SU-DHL-6 (cell line): ENCODE measurements around the gene HOMER2.

ENCODE experiments used
- H2AFZ ChIP-seq: fragments of 200-600 bp; sonication (generic); 2 replicates; pipeline ENCODE4 v1.6.1; 2014; ENCODE audit warnings: low read depth, mild to moderate bottlenecking, moderate library complexity, mixed read lengths, antibody characterized with exemption, low read length; ENCODE audit not compliant: severe bottlenecking
- H3F3A ChIP-seq: fragments of 200-600 bp; shearing (Covaris generic); 2 replicates; pipeline ENCODE4 v1.6.0; 2016; ENCODE audit warnings: antibody characterized with exemption, mild to moderate bottlenecking; ENCODE audit not compliant: insufficient read depth
- H3K27ac ChIP-seq: fragments of 200-600 bp; sonication (generic); 2 replicates; pipeline ENCODE4 v1.5.1; 2016; ENCODE audit warnings: low read depth, mild to moderate bottlenecking, low read length, moderate library complexity, mixed read lengths
- H3K27me3 ChIP-seq: fragments of 200-600 bp; sonication (generic), shearing (Covaris generic); 2 replicates; pipeline ENCODE4 v1.6.0; 2014; ENCODE audit warnings: mild to moderate bottlenecking, low read length
- H3K36me3 ChIP-seq: fragments of 200-600 bp; sonication (generic); 2 replicates; pipeline ENCODE4 v1.6.1; 2014; ENCODE audit warnings: mild to moderate bottlenecking, low read length, mixed read lengths
- H3K4me2 ChIP-seq: fragments of 300-600, 200-600 bp; shearing (Covaris generic), sonication (generic); 2 replicates; pipeline ENCODE4 v1.6.0; 2014; ENCODE audit warnings: low read length, low read depth, mild to moderate bottlenecking; ENCODE audit not compliant: poor library complexity, severe bottlenecking
- H3K4me3 ChIP-seq: fragments of 200-600 bp; sonication (generic); 2 replicates; pipeline ENCODE4 v1.5.1; 2014; ENCODE audit warnings: antibody characterized with exemption, low read length, mild to moderate bottlenecking, mixed read lengths; ENCODE audit not compliant: insufficient read depth, poor library complexity, severe bottlenecking
- H3K79me2 ChIP-seq: fragments of 200-600 bp; sonication (generic); 2 replicates; pipeline ENCODE4 v1.6.1; 2014; ENCODE audit warnings: mild to moderate bottlenecking, low read length, moderate library complexity; ENCODE audit not compliant: insufficient read depth
- H3K9ac ChIP-seq: fragments of 200-600 bp; sonication (generic); 2 replicates; pipeline ENCODE4 v1.7.0; 2014; ENCODE audit warnings: mild to moderate bottlenecking, low read length
- H3K9me2 ChIP-seq: fragments of 200-600 bp; sonication (generic); replicated peaks from 2 replicates; pipeline ENCODE4 v1.6.1; 2014; ENCODE audit warnings: low read length; ENCODE audit not compliant: insufficient read depth
- H3K9me3 ChIP-seq: fragments of 200-600 bp; sonication (generic); 2 replicates; pipeline ENCODE4 v1.6.1; 2014; ENCODE audit warnings: low read length, mixed read lengths; ENCODE audit not compliant: insufficient read depth
- H4K20me1 ChIP-seq: fragments of 200-600 bp; sonication (generic); 2 replicates; pipeline ENCODE4 v1.6.1; 2014; ENCODE audit warnings: low read depth, mild to moderate bottlenecking, antibody characterized with exemption, low read length, moderate library complexity, mixed read lengths
- EZH2phosphoT487 ChIP-seq: fragments of 200-600 bp; sonication (generic), shearing (Covaris generic); conservative IDR thresholded peaks from 2 replicates; pipeline ENCODE4 v1.6.1; 2018; ENCODE audit warnings: mild to moderate bottlenecking, antibody characterized with exemption, low read length, moderate library complexity, mixed read lengths
- TF ChIP-seq, protein P1 (sequence below): fragments of 200-600 bp; sonication (generic); IDR thresholded peaks from one replicate; pipeline ENCODE4 v1.5.1; 2017; ENCODE audit warnings: antibody characterized with exemption, mild to moderate bottlenecking, low read length, moderate library complexity; ENCODE audit not compliant: insufficient read depth, poor library complexity, severe bottlenecking

HOMER2 gene

DNA sequence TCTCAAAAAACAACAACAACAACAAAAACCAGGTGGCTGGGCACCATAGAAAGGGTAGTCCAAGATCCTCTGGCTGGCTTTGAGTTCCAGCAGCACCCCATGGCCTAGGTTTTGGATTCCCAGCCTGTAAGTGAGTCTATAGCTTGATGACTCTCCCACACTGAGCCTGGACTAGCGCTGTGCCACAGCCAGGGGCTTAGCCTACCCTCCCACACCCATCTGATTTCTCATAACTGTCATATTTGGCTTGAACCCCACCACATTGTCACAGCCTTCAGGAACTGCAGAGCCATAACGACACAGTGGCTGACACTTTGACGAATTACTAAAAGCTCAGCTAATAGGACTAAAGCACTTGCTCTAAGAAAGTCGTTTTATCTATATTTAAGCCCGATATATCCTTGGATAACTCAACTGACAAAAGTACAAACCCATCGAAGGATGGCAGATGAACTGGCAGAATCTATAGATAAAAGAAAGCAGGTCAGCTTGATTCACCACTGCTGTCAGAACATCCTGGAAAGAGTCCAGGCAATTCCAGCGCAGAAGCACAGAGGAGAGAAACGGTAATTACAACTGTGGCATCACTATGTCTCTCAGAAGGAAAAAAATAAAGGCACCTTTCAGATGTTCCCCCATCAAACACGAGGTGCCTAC, 62.1 kb downstream of the HOMER2 start:
- no peaks in the 10 kb centered on the region for H4K20me1 ChIP-seq
- H3K4me2 ChIP-seq = no peak overlapping the region
- H3K27me3 ChIP-seq = no peaks in the 10 kb centered on the region
- no peaks in the 10 kb centered on the region for H3K9me3 ChIP-seq
- no peak overlapping the region for H3K27ac ChIP-seq
- H3K4me3 ChIP-seq = no peak overlapping the region
- H2AFZ ChIP-seq = no peak overlapping the region
- H3K9ac ChIP-seq = no peak overlapping the region
- TF ChIP-seq EZH2phosphoT487 = no peak
- TF ChIP-seq, protein P1, sequence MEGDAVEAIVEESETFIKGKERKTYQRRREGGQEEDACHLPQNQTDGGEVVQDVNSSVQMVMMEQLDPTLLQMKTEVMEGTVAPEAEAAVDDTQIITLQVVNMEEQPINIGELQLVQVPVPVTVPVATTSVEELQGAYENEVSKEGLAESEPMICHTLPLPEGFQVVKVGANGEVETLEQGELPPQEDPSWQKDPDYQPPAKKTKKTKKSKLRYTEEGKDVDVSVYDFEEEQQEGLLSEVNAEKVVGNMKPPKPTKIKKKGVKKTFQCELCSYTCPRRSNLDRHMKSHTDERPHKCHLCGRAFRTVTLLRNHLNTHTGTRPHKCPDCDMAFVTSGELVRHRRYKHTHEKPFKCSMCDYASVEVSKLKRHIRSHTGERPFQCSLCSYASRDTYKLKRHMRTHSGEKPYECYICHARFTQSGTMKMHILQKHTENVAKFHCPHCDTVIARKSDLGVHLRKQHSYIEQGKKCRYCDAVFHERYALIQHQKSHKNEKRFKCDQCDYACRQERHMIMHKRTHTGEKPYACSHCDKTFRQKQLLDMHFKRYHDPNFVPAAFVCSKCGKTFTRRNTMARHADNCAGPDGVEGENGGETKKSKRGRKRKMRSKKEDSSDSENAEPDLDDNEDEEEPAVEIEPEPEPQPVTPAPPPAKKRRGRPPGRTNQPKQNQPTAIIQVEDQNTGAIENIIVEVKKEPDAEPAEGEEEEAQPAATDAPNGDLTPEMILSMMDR = no peak
- H3K36me3 ChIP-seq = no peaks in the 10 kb centered on the region
- H3K9me2 ChIP-seq = no peaks in the 10 kb centered on the region
- no peaks in the 10 kb centered on the region for H3F3A ChIP-seq
- H3K79me2 ChIP-seq = no peaks in the 10 kb centered on the region

DNA sequence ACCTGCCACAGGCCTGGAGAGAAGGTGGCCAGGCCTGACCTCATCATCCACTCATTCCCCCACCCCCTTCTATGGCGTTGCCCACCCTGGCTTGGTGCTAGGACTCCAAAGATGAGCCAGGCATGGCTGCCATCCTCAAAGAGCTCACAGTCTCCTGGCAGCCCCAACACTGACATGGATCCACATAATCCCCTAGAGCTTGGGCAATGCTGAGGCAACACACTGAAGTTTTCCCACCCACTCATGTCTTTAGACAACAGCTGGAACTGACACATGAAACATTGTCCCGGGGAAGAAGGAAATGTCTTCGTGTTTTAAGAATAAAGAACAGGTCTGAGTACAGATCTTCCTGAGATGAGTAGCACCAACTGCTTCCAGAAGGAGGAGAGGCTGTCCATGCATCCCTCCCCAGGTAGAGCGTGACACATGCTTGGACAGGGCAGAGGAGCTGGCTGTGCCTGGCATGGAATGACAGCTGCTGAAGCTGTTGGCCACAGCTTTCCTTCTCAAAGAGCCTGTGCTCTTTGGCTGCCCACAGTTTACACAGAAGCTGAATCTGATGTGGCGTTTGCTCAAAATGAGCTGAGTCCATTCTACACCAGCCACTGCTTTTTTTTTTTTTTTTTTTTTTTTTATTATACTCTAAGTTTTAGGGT, 70.1 kb downstream of the HOMER2 start:
- Histone ChIP-seq H3K79me2 (no peaks in the 10 kb centered on the region), H3K27ac (no peak overlapping the region), H3K9me2 (no peaks in the 10 kb centered on the region), H3K4me2 (no peak overlapping the region), H3F3A (no peaks in the 10 kb centered on the region), H3K27me3 (no peaks in the 10 kb centered on the region), H3K9me3 (no peaks in the 10 kb centered on the region), H3K4me3 (no peak overlapping the region), H3K36me3 (no peaks in the 10 kb centered on the region), H2AFZ (no peak overlapping the region), H4K20me1 (no peaks in the 10 kb centered on the region), H3K9ac (no peak overlapping the region)
- TF ChIP-seq, protein P1 = no peak
- no peak for TF ChIP-seq EZH2phosphoT487

DNA sequence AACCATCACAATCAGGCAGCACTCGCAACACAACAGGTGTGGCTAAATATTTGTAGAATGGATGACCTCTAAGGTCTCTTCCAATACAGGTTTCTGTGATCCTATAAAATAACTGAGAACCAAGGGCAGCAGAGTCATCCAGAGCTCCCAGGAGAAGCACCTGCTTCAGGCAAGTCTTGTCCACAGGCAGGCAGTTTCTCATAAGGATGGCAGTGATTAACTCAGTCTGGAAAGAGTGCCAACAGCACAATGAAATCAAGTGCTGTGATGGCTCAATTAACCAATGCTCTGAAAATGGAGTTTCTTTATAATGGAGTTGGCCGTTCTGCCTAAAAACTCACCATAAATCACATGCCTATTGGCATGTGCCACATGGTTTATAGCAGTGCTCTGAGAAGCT, 70.8 kb downstream of the HOMER2 start:
- Histone ChIP-seq H4K20me1 (no peaks in the 10 kb centered on the region), H3K4me3 (no peak overlapping the region), H3K9ac (no peak overlapping the region), H3K79me2 (no peaks in the 10 kb centered on the region), H3K27me3 (no peaks in the 10 kb centered on the region), H3K27ac (no peak overlapping the region), H3K9me2 (no peaks in the 10 kb centered on the region), H3F3A (no peaks in the 10 kb centered on the region), H3K36me3 (no peaks in the 10 kb centered on the region), H3K4me2 (no peak overlapping the region), H2AFZ (no peak overlapping the region), H3K9me3 (no peaks in the 10 kb centered on the region)
- TF ChIP-seq EZH2phosphoT487 = no peak
- TF ChIP-seq, protein P1 = no peak
